NCI-H2107 treated with DMSO at 0.1 percent for 48 hours (cell line): ENCODE results near the gene RMND5A.

Source experiments
- DNase-seq: peaks from one replicate; lab custom pipeline; 2025; ENCODE audit not compliant: unreplicated experiment; lab: John Stamatoyannopoulos, UW

The RMND5A gene

DNA sequence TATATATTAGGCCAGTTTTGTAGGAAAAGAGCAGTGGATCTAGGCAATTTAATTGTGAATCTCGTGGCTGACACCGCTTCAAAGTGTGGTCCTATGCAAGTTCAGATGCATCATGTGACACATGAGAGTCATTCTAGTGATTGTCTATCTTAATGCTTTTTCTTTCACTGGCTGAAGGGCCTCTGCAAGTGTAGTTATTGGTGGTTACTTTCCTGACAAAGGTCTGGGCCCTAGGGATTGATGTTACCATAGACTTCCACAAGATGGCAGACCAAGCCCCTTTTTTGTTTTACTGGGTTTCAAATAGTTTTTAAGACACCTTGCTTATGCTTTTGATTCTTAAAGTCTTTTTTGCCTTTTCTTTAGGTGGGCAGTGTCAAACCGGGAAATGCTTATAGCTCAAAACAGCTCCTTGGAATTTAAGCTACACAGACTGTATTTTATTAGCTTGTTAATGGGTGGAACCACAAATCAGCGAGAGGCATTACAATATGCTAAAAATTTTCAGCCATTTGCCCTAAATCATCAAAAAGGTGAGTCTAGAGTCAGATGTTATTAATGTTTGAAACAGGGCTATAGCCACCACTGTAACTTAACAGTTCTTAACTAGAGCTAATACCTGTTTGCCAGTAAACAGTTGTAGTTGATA, 44.7 kb downstream of the RMND5A start:
- DNase-seq: peak; percentile 29

DNA sequence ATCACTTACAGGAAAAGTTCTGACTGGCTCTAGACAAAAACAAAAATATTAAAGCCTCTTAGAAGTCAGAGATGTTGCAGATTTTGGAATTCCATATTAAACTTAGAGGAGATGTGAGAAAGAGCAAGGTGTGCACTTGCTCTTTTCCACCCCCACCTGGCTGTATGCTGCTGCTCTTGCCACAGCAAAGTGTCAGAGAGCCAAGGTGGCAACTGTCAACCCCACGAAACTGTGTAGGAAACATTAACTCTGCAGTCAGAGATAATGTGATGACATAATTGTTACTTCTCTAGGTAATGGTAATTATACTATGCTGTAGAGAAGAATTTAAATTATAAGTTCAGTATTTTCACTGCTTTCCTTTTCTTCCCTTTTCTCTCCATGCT, 45.2 kb downstream of the RMND5A start:
- no peak for DNase-seq

DNA sequence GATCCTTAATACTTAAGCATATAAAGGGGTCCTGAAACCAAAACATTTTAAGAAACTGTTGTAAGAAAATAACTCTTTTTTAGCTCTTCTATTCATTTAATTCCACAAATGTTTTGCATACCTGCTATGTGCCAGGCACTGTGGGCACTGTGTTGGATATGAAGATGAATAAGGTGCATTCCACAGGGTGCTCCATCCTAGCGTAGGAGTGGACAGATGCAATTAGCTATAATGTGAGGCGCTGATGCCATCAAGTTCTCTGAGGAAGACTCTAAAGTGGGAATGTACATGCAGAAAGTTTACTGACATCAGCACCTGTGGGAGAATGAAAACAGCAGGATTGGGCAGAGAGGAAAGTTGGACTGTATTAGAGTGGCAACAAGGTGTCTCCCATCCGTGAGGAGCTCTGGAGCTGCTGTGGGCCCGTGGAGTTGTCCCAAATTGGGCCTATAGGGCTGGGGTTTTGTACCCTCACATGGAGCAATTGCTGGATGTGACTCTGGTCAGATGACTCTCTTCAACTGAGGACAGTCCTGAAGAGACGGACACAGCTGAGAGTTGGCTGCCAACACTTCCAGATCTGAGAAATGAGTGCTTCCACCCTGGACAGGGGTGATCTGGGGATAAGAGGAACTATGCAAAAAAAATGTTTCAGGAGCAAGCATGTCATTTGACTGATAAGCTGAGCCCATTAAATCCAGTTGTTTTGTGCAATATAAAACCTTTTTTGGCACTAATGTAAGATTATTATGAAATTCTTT, 48.3 kb downstream of the RMND5A start:
- no peak for DNase-seq

DNA sequence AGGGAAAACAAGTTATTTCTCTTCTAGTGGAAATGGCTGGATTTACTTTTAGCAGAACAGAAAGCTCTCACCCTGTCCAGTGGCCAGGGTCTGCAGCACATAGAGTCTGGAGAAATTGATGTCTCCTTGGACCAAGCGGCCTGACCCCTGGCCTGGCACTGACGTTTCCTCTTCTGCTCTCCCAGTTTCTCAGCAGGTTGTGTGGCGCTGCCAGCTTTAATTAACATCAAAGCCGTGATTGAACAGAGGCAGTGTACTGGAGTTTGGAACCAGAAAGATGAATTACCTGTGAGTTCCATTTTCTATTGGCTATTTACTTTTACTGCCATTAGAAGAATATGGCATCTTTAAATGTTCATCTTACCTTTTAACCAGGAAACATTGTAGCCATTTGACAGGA, 49.7 kb downstream of the RMND5A start:
- DNase-seq: no peak

DNA sequence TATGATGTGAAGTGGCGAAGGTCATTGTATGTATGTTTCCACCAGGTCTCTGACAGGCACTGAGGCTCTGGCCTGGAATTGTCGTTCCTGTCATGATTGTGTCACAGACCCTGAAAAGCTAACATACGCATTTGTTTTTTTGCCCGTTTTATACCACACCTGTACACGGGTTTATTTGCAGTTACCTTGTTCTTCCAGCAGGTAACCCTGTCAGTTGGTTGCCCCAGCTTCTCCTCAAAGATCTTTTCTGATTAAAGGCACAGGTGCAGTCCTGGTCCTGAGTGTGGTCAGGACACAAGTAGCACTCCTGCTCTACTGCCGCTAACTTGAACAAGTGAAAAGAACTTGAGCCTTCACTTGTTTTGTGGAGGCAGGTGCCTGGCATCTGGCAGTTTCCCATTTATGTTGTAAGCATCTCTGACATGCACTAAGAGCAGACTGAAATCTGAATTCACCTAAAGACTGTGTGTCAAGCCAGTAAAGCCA, 50.8 kb downstream of the RMND5A start:
- peak; percentile 53 for DNase-seq

DNA sequence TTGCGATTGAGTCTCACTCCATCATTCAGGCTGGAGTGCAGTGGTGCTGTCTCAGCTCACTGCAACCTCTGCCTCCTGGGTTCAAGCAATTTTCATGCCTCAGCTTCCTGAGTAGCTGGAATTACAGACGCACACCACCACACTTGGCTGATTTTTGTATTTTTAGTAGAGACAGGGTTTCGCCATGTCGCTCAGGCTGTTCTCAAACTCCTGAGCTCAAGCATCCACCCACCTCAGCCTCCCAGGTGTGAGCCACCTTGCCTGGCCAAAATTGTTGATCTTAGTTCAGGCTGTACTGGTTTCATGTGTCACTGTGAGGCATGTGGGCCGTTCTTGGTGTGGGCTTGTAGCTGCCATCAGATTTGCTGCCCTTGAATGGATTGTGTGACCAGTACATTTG, 52.5 kb downstream of the RMND5A start:
- no peak for DNase-seq

DNA sequence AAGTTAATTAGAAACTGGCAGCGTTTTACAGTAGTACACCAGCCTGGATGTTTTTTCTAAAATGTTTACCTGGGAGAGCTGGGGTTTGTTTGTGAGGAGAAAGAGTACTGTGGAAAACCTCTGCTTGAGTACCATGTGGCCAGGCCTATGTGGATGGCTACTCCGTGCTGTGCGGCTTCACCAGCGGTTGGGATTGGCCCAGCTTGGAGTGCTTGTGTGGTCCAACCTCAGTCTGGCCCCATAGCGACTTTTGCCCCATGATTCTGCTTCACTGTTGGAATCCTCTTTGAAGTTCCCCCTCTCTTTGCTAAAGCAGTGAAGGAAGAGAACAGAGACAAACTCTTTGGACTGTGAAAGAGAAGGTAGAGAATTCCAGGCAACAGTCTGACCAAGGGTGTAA, 54.8 kb downstream of the RMND5A start:
- no peak for DNase-seq

DNA sequence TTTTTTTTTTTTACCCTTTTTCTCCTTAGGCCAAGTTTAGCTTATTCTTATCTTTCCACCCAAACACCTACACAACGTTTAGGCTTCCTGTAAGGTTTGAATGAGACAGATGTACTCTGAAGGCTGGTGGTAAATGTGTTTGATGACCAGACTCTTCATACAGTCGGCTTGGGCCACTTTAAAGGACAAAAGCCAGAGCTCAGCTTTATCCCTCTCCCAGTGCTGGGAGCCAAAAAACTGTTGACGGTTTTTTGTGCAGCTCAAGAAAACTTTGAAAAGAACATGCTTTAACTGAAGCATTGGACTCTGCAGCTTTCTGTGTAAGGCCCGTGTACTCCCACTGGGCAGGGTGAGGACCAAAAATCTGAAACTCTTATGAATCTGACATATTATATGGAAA, 55.2 kb downstream of the RMND5A start:
- no peak for DNase-seq

DNA sequence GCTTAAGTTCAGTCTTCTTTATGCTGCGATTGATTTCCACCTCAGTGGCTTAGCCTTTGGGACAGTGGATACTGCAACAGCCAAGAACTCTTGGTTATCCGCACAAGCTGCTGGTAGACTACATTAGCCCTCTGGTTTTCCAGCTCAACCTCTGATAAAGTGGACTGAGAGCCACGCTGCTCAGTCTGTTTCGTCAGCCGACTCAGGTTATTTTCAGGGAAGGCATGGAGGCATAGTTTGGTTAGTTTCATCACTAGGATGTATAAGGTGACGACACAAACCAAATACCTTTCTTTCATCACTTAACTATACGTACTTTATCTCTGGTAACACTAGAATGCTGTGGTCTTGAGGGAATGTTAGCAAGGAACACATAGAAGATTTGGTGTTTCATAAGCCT, 56.4 kb downstream of the RMND5A start:
- DNase-seq: no peak

DNA sequence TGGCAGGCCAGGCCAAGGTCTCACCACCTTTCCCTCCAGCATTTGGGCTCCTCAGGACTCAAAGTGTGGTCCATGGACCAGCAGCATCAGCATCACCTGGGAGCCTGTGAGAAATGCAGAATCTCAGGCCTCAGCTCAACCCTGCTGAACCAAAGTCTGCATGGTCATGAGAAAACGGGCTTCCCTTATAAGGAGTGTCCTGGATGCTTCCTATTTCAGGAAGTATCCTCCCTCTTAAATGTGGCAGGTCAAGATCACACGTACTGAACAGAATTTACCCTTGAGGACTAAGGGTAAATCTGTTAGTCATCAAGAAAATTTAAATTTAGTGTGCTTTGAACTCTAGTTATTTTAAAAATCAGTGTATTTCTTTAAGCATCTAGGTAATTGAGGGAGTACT, 58.9 kb downstream of the RMND5A start:
- no peak for DNase-seq

DNA sequence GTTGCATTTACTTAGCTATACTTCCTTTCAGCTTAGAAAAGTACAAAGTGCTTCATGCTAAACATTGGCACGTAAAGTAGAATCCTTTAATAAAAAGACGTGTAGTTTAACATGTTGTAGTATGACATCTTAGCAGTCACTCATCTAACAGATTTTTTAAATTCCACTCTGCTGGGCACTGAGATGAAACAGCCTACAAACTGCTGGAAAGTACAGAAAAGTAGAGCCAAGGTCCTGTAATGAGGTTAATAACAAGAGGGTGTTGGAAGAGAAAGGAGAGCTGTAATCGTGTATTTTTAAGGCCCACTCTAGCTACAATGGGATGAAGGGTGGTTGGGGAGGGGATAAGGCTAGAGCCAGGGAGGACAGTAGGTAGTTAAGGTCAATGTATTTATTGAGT, 59.9 kb downstream of the RMND5A start:
- no peak for DNase-seq

DNA sequence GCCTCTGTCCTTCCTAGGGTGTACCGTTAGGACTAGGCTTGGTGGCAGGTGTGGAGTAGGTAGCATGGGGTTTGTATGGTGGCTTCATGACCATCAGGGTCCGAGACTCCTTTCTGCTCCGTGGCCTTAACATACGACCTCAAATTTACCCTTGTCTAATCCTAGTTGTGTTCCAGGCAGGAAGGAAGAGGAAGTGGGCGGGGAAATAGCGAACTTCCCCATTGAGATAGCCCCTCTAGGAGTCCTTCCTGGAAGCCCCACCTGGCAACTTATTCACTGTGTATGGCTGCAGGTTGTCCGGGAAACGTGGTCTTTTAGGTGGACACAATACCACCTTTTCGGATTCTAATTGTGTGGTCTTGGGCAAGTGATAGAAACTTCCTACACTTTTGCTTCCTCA, 61.3 kb downstream of the RMND5A start:
- DNase-seq: no peak

DNA sequence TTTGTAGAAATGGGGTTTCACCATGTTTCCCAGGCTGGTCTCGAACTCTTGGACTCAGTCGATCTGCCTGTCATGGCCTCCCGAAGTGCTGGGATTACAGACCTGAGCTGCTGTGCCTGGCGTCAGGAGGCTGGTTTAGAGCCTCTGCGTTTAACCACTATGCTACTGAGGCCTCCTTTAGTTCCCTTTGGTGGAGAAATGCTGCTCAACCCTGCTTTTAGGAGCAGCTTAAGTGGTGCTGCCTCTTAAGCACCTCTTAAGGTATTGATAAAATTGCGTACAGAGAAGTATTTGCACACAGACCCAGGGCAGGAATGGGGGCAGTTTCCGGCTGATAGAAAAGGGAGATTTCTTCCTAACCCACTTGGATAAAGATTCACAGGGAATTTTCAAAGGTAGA, 62.7 kb downstream of the RMND5A start:
- no peak for DNase-seq

DNA sequence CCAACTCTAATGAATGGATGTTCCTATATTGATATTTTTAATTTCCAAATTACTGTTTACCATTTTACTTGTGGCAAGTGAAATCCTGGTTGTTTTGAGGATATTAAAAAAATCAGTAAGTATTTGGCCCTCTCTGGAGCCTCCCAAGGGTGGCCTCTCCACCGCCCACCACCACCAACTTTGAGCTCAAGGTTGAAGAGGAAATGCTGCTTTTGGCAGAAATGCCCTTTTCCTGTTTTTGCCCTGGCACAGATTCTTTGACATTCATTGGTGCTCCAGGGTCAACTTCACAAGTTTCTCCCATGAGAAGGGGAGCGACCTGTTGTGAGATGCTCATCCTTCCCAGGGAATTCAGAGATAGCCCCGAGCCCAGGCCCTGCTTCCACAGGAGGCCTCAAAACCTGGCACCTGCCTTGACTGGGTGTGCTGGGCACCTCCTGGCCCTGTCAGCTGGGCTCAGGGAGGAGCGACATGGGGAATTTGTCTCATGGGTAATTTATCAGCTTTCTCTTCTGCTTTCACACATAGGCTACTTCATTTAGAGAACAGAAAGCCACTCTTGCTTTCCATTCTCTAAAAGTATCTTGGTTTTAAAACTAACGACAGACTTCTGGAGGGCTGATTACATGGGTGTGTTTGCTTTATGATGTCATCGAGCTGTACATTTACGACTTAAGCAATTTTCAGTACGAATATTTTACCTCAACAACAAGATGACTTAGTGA, 63.7 kb downstream of the RMND5A start:
- no peak for DNase-seq

DNA sequence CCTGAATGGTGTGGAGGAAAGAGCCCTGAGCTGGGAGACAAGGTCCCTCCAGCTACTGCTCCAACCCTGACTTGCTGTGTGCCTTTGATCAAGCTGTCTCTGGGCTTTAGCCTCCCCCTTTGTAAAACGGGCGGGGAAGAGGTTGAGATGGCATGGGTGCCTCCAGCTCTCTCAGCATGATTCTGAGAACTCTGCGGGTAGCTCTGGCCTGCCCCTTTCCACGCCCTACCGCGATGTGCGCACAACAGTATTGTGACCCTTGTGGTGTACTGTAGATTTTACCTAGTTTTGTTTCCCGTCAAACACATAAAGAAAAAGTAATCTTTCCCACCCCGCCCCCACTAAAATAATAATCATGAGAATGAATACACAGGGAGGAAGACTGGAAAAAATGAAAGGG, 65.4 kb downstream of the RMND5A start:
- DNase-seq: no peak

DNA sequence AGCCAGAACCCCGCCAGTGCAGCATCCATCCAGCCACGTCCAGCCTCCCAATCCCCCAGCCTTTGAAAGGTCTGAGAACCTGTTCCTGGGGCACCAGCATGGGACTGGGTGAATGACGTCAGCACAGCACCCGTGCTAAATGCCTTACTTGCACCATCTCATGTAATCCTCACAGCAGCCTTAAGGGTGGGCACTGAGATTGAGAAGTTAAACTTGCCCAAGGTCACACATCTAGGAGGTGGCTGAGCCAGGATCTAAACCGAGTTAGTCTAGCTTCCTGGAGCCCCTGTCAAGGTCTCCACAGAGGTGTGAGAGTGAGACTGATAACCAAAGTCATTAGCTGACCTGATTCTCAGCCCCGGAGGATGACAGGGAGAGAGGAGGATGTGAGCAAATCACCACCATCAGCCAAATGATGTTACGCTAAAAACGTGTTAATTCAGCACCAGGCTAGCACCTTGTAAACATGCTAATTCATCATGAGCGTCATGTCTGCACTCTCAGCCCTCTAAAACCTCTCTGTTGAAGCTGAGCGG, 66.0 kb downstream of the RMND5A start:
- no peak for DNase-seq

DNA sequence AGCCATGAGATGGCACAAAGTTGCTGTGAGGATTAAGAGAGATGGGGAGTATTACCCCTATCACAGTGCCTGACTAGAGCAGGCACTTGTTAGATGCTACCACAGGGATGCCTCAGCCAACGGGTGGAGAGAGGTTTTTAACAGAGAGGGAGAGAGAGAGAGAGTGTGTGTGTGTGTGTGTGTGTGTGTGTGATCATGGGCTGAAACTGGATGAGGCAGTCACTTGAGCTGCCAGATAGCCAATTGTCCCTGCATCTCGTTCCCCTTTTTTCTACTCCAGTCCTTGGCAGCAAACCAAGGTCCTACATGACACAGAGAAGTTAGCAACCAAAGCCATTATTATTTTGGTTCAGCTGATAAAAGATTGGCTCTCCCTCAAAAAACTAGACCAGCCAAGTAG, 67.6 kb downstream of the RMND5A start:
- DNase-seq: peak; percentile 74

DNA sequence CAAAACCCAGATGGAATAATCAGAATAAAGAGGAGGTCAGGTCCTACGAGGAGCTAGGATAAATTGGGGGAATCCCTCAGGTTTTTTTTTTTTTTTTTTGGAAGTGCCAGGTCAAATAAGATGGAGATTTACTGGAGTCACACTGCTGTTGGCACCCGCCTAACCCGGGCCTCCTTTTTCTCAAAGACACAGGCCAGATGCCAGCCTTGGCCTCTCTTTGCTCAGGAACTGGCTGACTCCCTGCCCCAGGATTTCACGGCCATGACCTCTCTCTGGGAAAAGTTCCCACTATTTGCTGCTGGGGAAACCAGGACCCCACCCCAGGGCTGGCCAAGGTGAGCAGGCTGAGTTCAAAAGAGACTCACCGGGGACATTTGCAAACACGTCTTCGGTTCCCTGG, 68.1 kb downstream of the RMND5A start:
- DNase-seq: no peak

DNA sequence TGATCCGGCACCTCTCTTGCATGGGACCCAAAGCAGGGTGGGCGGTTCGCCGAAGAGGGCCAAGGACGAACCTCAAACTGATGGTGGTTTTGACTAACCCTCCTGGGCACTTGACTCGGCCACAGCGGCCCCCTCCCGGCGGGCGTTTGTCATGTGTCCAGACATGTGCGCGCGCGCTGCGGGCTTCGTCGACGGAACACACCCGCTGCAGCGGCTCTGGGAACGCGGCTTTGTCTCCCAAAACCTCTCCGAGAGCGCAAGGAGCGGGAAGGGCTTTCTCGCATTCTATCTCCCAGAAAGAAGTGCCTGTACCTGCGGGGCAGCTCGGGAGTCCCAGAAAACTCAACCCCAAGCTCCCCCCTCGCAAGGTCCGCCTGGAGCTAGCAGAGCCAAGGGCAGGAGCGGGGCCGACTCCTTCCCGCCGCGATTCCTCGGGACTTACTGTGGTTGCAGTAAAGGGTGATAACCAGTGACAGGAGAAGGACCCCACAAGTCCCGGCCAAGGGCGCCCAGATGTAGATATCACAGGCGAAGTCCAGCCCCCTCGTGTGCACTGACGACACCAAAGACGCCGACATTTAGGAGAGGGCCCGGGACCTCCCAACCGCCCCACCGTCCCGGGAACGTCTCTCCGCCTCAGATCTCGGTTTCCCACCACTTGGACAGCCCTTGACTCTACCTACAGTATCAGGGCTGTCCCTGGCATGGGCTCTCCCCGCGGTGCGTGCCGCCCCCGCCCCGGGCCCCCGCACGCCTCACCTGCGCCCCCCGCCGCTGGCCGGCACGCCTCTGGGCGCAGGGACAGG, 69.0 kb downstream of the RMND5A start:
- no peak for DNase-seq

DNA sequence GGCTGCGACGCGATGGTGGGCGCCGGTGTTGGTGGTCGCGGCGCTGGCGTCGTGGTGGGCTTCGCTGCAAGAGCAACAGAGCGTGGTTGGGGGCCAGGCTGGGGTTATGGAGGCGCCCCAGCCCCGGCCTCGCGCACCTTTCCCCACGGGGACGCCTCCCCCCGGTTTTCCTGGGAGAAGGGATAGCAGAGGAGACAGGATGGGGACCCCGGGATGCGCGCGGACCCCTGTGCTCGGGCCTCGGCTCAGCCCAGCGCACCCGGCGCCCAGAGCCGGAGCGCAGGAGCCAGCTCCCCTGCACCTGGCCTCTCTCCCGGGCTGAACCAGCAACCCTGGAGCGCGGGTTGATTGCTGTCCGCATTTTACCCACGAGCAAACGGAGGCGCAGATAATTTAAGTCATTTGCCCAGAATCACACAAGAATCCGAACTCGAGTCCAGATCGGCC, 69.6 kb downstream of the RMND5A start:
- no peak for DNase-seq

DNA sequence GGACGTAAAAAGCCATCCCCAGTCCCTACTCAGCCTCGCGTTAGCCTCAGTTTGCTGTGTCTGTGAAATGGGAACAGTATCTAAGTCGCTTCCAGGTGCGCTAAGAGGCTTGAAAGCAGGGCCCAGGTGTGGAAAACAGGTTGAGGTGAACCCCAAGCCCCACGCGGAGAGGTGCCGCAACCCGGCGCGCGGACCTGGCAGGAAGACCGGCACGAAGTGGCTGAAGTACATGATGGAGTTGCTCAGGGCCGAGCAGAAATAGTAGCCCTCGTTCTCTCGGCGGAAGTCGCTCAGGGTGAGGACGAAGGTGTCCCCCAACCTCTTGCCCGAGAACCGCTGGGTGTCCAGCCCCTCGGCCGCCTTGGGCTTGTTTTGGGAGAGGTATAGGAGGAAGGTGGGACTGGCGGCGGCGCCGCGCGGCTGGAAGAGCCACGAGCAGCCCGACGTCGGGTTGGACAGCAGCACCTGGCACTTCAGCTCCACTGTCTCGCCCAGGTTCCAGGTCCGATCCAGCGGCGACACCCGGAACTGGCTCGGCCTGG, 70.1 kb downstream of the RMND5A start:
- no peak for DNase-seq
